UCSD-AML1 (cell line): ENCODE results near the gene CFAP100.

Experiments used
- DNase-seq: peaks from one replicate; lab custom pipeline; 2025; ENCODE audit not compliant: unreplicated experiment; lab: John Stamatoyannopoulos, UW

CFAP100 gene

DNA sequence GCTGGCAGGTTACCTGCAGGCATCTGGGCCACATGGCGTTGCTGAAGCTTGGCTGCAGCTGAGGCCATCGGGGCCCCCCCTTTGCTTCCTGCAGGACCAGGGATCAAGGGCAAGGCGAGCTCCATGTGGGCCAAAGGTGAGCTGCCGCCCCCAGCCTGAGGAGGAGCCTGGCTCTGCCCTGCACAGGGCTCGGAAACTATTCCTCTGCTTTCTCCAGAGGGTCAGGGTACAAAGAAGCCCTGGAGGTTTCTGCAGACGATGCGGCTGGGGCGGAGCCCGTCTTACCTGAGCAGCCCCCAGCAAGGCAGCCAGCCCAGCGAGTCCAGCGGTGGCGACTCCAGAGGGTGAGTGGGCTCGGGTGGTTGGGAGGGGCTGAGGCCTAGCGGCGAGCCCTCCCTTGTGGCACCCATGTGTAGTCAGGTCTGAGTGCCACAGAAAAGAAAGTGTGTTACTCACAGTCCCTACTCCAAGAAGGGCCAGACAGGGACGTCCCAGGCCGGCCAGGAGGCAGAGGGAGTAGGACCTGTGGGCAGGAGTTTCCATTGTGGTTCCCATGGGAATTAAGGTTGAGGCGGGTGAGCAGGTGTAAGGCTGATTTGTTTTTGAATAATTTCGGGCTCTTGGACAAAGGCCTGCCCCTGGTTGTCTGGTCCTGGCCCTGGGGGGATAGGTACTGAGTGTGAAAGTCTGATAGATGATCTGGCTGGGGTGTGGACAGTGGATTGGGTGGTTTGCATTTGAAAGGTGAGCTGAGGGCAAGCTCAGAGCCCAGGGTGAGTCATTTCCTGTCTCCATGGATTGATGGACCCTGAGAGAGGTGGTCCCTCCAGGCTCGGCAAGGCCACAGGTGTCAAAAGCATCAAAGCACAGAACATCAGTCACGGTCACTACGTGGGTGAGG, 25.4 kb downstream of the CFAP100 start:
- DNase-seq, result no peak

DNA sequence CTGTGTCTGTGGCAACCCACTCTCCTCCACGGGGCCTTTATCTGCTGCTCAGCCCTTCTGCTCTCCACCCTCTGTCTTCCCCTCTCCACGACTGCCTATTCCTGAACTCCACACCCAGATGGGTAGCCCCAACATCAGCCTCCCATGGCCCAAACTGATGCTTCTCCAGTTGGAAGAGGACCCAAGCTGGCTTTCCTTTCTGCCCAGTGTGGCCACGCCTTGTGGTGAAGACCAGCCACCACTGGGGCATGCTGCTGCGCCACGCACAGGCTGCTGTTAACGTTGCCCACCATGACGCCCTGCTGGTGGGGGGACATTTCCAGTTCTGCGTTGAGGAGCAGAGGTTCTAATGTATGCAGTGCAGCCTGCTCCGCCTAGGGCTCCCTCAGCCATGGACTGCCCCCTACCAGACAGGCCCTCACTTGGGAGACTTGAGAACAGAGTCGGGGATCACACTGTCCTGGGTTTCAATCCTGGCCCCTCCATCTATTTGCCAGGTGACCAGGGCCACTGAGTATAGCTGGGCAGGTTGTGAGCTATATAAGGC, 26.9 kb downstream of the CFAP100 start:
- DNase-seq, result no peak

DNA sequence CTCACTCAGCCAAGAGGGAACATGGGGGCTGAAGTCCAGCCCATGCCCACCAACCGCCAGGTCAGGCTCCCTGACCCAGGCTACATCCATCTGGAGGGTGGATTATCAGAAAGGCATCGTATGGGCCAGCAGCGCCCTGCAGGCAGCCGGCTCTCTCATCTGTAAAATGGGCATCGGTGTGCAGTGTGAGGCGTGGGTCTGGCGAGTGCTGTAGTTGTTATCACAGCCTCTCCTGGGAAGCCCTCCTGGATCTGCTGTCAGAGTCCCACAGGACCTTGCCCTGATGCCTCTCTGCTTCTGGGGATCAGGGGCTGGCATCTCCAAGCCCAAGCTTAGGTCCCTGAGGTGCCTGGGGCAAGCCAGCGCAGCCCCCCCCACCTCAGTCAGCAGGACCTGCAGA, 27.4 kb downstream of the CFAP100 start:
- no peak for DNase-seq

DNA sequence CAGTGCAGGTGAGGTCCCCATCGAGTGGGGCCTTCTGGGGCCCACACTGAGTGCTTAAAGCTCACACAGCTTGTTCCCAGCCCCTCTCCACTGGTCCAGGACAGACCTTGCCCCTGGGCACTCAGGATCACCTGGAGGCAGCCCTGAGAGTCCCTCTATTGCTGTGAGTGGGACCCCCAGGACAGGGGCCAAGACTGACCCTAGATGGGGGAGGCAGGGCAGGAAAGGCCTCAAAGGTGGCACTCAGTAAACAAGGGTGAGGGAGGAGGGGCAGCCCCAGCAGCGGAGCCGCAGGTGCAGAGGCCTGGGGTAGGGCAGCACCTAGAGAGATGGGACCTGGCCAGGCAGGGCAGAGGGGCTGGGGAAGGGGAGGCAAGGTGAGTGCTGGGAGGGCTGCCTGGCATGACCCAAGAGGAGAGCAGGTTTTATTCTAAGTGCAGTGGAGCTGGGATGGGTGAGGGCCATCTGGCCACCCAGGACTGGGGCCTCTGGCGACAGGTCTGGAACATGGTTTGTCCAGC, 27.9 kb downstream of the CFAP100 start:
- DNase-seq, result no peak

DNA sequence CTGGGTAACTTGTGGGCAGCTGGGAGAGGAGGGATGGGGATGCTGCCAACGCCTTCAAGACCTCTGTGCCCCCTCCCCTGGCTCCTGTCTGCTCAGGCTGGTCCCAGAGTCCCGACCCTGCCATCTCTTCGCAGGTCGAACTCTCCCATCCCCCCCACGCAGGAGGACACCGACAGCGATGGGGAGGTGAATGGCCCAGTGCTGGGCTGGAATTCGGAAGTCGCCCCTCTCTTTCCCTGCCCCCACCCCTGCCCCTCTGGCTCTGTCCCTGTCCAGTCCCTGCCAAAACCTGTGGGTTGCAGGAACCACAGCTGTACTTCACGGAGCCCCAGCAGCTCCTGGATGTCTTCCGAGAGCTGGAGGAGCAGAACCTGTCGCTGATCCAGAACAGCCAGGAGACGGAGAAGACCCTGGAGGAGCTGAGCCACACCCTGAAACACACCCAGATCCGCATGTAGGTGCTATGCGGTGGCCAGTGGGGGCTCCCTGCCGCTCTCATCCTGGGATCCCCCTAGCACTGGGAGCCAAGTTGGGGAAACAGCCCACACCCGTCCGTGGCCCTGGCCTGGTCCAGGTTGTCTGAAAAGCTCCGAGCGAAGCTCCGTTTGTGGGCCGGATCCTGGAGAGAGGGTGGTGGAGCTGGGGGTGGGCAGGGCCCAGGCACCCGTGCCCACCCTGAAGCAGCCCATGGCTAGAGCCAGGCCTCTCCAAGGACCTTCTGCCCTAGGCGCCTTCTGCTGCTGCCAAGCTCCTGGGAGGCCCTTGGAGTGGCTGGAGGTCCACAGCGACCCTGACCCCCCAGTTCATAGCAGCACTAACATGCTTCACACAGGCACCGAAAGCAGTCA, 28.7 kb downstream of the CFAP100 start:
- DNase-seq, result no peak

DNA sequence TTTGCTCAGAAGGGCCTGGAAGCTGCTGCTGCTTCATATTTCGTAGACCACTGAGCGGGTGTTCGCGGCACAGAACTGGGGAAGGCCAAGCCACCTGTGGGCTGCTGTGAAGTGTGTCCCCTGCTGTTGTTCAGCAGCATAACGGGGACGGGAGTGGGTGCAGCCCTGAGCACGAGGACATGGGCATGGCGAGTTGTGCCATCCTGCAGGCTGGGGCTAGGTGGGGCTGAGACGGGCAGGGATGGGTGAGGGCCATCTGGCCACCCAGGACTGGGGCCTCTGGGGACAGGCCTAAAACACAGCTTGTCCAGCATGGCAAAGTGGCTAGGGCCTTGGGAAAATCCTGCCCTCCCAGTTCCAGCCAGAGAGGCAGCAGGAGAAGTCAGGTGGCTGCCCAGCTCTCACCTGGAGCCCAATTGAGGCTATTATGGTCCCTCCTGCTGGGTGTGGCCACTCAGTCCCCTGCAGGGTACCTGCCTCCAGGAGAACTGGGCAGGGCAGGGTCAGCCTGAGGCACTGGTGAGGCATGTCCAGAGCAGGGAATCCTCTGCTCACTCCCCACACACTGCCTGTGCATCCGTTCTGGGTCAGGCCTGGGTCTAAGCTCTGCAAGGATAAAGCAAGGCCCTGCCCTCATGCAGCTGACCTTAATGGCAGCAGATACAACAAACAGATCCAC, 29.5 kb downstream of the CFAP100 start:
- DNase-seq, result no peak

DNA sequence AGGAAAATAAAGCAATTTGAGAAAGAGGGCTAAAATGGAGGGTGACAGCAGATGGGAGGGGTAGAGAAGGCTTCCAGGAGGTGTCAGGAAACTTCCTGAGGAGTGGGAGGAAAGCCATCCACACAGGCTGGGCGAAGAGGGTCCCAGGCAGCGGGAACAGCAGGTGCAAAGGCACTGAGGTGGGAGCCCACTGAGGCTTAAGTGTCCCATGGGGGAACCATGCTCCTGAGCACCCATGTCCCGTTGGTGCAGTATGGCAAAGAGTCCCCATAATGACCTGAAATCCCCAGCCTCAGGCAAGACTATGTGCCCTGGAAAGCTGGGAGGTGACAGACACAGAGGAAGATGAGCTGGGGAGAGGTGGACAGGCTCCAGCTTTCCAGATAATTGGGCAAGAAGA, 30.0 kb downstream of the CFAP100 start:
- DNase-seq, result no peak

DNA sequence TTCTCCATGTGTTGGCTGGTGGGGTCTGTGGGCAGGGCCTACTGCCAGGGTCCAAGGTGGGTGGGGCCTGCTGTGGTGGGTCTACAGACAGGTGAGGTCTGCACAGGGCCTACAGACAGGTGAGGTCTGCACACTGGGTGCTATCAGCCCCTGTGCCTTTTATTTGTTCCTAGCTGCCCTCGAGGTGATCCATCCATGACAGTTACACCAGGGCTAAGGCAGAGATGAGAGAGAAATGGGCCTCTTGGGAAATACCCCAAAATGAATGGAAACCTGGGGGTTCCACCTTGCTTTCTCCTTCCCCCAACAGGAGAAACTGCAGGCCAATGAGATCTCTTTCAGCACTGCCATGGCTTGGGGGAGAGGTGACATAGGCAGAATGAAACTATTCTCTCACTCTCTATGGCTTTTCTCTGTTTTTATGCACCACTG, 36.4 kb downstream of the CFAP100 start:
- no peak for DNase-seq

DNA sequence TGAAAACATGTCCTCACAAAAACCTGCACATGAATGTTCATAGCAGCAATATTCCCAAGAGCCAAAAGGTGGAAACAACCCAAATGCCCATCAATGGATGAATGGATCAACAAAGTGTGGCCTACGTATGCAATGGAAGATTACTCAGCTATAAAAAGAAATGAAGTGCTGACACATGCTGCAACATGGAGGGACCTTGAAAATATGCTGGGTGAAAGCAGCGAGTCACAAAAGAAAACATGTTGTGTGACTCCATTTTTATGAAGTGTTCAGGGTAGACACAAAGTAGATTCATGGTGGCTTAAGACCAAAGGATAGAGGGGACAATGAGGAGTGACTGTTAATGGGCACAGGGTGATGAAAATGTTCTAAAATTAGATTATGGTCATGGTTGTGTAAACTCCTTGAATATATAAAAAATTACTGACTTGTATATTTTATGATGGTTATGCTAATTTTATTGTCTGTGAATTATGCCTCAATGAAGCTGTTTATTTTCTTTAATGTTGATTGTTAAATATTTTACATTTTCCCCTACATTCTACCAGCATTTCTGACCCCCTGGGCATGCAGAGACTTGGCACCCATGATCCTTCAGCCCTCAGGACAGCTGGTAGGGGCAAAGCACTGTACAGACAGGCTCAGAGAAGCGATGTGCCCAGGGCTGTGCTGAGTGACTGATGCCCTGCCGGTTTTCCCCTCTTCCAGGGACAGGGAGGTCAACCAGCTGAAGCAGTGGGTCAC, 37.8 kb downstream of the CFAP100 start:
- DNase-seq, result no peak

DNA sequence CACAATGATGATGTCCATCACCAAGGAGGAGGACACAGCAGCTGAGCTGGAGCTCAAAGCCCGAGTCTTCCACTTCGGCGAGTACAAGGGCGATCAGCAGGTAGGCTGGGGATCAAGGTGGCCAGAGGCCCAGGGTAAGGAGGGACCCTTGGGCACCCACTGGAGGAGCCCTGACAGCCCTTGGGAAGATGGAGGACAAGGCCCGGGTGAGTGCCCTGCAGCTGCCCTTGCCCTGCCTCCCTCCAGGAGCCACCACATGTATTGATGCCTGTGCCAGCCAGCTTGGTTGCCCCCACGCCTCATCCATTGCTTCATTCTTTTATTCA, 38.4 kb downstream of the CFAP100 start:
- no peak for DNase-seq

DNA sequence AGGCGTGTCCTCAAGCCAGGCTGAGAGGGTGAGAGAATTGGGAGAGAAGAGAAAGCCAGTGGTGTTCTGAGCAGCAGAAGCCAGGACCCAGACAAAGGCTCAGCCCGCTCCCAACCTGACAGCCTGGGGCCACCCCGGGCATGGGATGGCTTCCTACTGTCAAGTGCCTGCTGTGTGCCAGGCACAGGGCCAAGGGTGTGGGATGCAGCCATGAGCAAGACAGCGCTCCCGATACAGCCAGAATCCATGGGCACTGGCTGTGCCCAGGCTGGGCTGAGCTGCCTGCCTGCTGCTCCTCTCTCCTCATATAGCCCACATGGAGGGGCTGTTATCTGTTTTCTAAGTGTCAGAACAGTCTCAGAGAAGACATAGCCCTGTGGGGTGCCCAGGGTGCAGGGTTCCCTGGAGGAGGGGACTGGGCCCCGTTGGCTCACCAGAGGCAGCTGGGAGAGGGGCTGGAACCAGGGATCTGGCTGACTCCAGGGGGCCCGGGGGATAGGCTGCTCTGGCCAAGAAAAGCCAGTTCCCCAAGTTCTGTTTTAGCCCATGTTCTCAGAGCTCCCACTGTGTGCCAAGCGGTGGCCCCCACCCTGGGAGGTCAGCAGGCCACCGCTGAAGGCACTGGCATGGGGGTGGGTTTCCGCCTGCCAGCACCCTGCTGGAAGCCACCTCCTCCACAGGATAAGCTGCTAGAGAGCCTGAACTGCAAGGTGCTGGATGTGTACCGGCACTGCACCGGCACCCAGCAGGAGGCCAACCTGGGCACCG, 39.0 kb downstream of the CFAP100 start:
- DNase-seq, result no peak

DNA sequence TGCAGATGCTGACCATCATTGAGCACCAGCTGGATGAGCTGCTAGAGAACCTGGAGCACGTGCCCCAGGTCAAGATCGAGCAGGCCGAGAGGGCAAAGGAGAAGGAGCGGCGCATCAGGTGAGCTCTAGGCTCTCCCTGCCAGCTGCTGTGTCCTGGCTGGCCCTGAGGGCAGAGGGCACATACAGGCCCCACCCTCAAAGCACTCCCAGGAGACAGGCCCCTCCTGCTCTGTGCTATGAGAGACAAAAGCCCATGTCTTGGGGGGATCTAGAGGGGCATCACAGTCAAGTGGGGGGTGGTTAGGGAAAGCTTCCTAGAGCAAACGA, 39.5 kb downstream of the CFAP100 start:
- no peak for DNase-seq

DNA sequence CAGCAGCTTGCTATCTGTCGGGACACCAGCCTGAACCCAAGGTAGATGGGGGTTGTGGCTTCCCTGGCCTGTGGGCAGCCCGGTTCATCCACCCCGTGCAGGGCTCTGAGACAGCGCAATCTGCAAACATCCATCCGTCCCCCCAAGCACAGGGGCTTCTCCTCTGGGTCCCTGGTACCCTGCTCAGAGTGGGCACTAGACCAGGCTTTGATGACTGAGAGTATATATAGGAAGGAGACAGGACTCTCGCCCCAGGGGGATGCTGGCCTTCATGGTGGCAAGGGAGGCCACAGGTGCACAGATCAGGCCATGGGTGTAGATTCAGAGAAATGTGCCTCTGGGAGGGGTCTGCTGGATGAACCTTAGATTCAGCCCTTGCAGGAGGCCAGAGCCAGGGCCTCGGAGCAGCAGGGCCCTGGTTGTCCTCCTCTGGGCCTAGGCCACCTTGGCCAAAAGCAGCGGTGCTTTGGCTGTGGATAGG, 40.3 kb downstream of the CFAP100 start:
- no peak for DNase-seq

DNA sequence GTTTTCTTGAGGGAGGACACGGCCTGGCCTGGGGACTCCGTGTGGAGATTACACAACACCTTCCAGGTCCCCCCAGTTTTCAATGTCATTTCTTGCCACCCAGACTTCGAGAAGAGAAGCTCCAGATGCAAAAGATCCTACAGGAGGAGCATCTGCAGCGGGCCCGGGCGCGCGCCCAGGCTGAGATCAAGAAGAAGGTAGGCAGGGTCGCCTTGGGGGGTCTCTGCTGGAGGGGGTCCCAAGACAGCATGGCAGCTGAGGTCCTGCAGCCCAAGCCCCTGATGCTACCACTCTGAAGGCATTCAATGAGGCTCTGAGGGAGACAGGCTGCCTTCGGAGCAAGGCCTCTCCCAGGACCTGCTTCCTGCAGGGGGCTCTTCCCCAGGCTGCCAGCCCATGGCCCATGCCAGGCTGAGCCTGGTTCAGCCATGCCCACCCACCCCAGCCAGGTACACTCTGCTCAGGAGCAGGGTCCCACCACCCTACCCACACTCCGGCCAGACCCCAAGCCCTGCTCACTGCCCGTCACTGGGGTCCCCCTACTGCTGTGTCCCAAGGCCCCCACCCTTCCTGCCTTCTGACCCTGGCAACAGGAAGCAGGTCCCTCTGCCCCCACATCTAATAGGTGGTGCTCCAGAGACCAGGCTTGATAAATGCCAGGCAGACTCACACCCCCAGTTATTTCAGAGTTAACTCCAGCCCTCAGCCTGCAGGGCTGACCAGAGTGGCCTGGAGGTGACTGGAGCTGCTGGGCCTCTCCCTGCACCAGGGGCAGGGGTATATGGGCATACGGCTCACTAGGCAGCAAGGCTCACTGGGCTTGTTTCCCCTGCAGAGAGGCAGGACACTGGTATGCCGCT, 41.0 kb downstream of the CFAP100 start:
- DNase-seq, result no peak

DNA sequence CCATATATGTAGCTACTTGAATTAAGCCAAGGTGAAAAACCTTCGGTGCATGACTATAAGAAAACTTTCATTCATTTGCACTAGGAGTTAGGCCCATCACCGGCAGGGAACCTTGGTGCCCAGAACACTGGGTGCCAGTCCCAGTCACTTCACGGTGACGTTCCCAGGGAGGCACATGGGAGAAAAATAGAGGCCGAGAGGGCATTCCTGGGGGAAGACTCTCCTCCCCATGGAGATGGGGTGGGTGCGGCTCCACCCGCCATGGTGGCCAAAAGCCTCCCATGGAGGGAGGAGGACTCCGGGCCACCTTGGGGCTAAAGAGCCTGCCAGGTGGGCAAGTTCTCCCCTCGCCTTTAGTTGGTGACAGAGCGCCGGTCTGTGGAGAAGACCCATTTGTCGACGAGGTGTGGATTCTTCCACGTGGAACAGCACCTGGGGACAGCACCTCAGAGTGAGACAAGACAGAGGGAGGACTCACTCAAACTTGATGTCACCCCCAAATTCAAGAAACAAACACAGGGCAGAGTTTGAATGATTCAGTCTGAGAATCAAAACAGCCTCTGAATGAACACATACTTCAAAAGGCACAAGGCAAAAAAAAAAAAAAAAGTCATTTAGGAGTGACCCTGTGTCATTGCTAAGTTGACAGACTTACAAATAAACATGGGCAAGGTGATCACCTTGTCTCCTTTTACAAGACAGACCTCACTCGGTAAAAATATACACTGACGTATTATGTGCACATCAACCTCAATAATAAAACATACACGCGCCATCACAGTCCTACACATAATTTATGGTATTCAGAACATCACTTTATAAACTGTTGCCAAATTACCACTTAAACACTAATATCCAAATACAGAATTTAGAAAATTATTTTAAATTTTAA, 42.4 kb downstream of the CFAP100 start:
- no peak for DNase-seq

DNA sequence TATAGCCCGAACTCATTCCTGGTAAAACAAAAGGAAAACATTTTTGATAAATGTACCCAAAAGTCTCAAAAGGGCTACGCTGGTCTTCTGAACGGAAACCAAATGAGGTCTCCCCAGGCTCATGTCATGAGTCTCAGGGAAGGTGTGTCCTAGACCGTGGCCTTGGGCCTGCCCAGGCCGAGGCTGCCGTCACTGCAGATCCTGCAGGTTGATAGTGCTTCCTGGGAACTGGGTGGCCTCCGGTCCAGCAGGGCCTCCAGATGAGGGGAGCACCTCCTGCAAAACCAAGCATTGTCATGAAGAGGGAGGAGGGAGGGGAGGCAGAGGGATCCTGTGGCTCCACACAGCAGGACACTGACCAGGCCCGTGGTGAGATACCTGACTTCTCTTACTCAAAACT, 43.5 kb downstream of the CFAP100 start:
- DNase-seq, result no peak

DNA sequence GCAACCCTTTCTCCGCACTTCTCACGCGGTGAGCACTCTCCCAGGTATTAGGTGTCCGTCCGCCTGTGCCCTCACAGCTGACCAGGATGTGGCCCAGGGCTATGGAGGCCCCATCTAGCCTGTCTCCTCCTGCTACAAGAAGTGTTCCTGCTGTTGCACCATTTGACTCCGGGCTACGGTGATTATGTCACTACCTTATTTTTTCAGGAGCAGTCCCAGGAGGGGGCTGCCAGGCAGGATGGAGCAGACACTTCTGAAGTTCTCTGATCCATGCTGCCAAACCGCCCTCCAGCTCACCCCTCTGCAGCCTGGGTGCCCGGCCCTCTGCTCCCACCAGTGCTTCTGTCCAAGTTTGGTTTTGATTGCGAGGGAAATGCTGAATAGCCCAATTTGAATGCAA, 44.0 kb downstream of the CFAP100 start:
- DNase-seq, result no peak
